Sigmoid colon (tissue), 4 donors: ENCODE measurements around the gene TCF7.

Experiments used
- EP300 ChIP-seq, 4 donors: sonication (generic); formaldehyde crosslinking; IDR thresholded peaks; one replicate each; pipeline ENCODE4 v1.6.1; 2017; ENCODE audit warnings: antibody characterized with exemption in 4 of 4
- POLR2A ChIP-seq, 2 donors: fragments of 450-650 bp; IDR thresholded peaks; one replicate each; pipeline ENCODE4 v1.6.1; 2016; ENCODE audit warnings: antibody characterized with exemption in 2 of 2, mild to moderate bottlenecking in 2 of 2, moderate library complexity in 2 of 2
- POLR2AphosphoS5 ChIP-seq, 4 donors: sonication (generic); formaldehyde crosslinking; IDR thresholded peaks; one replicate each; pipeline ENCODE4 v1.6.1; 2017; ENCODE audit warnings: antibody characterized with exemption in 4 of 4
- TF ChIP-seq, protein P1 (sequence below), 4 experiments: fragments of 450-650 bp in 3 of 4; fragments of 200-600 bp in 1 of 4; IDR thresholded peaks; one replicate each; pipeline ENCODE4 v1.5.1; 2016 to 2019; ENCODE audit warnings: antibody characterized with exemption in 4 of 4, mild to moderate bottlenecking in 3 of 4, moderate library complexity in 2 of 4

DNA sequence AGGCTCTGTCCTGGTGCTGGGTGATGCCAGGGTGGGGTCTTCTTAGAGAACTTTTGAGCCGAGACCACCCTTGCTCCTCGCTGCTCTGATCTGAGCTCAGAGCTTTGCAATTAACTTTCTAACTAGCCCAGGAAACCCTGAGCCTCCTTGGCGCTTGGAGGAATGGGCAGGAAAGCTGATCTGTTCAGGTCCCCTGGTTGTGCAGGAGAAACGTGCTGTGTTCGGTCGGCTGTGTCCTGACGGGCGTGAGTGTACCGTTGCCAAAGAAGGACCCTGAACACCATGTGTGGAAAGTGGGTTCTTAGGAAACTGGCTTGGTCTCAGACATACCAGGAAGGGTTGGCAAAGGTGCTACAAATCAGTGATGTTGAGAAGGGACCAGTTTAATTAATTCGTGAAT, 1.8 kb downstream of the TCF7 start:
- TF ChIP-seq, protein P1, sequence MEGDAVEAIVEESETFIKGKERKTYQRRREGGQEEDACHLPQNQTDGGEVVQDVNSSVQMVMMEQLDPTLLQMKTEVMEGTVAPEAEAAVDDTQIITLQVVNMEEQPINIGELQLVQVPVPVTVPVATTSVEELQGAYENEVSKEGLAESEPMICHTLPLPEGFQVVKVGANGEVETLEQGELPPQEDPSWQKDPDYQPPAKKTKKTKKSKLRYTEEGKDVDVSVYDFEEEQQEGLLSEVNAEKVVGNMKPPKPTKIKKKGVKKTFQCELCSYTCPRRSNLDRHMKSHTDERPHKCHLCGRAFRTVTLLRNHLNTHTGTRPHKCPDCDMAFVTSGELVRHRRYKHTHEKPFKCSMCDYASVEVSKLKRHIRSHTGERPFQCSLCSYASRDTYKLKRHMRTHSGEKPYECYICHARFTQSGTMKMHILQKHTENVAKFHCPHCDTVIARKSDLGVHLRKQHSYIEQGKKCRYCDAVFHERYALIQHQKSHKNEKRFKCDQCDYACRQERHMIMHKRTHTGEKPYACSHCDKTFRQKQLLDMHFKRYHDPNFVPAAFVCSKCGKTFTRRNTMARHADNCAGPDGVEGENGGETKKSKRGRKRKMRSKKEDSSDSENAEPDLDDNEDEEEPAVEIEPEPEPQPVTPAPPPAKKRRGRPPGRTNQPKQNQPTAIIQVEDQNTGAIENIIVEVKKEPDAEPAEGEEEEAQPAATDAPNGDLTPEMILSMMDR (IDR thresholded peaks at IDR 0.05): no peak
- TF ChIP-seq POLR2A (IDR thresholded peaks at IDR 0.05) (no peak), POLR2AphosphoS5 (IDR thresholded peaks at IDR 0.05) (no peak), EP300 (IDR thresholded peaks at IDR 0.05) (no peak)
